HK-2 (cell line): ENCODE results near the gene SPTBN4.
"Not testable (repeated sequence)": the region's sequence is repeated elsewhere in the genome, so short reads cannot be mapped to it uniquely, and the experiment has no call there.

Source experiments
- DNase-seq: peaks from one replicate; pipeline ENCODE4 v3.0.0-alpha.2; 2018; ENCODE audit not compliant: unreplicated experiment

The SPTBN4 gene

DNA sequence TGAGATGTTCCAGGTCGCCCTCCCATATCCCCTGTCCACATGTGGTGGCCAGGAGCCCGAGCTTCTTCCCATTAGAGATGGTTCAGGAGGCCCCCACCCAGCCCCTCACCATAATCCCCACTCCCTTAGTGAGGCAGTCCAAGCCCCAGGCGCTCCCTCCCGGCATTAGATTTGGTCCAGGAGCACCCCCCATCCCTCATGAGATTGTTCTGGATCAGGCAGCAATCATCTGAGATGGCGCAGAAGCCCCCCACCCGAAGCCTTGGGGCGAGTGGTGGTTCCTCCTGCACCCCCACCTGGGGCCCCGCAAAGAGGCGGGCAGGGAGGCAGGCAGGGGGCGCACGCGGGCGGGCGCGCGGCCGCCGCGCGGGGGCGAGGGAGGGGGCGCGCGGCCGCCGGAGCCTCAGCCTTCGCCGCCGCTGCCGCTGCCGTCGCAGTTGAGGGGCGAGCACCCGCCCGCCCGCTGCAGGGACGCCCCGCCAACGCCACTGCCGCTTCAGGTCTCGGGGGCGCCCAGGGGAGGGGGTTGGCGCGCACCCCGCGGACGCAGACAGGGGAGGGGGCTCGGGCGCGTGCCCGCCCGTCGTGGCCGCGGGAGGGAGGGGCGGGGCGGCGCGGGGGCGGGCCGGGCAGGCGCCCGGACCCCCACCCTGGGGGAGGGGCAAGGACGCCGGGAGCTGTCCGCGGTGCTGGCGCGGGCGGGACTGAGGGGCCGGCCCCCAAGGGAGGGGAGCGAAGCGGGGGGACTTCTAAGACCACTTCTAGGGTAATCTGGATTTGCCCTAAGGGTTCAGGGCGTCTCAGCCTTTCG lies 63.5 kb downstream of the SPTBN4 start:
- no peak for DNase-seq

DNA sequence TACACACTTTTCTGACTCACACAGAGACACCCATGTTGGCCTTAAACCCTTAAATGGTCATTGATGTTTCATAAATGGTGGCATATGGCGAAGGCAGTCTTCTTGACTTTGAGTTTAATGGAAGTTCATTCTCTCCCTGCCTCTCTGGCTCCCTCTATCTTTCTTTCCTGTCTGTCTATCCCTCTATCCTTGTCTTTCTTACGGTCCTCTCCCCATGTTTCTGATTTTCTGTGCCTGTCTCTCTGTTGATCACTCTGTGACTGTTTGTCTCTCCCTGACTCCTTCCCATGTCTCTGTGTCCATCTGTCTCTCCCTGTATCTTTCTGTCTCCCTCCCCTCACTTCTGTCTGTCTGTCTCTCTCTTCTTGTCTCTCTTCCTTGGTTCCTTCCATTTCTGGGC lies 66.7 kb downstream of the SPTBN4 start:
- DNase-seq, result no peak

DNA sequence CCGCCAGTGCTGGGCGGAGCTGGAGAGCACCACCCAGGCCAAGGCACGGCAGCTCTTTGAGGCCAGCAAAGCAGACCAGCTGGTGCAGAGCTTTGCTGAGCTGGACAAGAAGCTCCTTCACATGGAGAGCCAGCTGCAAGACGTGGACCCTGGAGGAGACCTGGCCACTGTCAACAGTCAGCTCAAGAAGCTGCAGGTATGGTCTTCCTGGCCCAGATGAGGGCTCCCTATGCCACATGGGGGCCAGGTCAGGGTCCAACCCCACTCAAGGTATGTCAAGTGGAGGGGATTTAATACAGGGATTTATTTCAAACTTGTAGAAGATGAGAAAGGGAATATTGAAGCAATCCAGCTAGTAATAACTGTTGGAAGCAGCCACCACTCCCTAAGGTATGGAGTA lies 67.3 kb downstream of the SPTBN4 start:
- DNase-seq, result no peak

- no peak for DNase-seq
Measured at GRCh38 chr19:40539070-40539469, 72.3 kb downstream of the SPTBN4 start.

GRCh38 chr19:40542202-40542859 lies 75.5 kb downstream of the SPTBN4 start:
- DNase-seq, result no peak

GRCh38 chr19:40543029-40543597 lies 76.3 kb downstream of the SPTBN4 start:
- no peak for DNase-seq

DNA sequence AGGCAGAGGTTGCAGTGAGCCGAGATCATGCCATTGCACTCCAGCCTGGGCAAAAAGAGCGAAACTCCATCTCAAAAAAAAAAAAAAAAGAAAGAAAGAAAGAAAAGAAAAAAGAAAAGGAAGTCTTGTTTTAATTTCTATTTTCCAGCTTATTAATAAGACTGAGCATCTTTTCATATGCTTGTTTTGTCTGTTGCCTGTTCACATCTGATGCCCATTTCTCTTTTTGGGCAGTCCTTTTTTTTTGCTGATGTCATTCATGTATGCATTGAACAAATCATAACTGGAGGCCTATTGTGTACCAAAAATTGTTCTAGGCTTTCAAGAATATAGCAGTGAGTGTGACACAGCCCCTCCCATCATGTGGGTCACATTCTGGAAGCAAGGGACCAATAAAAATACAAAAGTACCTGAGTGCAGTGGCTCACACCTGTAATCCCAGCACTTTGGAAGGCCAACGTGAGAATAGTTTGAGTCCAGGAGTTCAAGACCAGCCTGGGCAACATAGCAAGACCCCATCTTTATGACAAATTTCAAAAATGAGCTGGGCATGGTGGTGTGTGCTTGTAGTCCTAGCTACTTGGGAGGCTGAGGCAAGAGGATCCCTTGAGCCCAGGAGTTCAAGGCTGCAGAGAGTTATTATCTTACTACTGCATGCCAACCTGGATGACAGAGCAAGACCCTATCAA lies 79.5 kb downstream of the SPTBN4 start:
- DNase-seq, result not testable (repeated sequence)

DNA sequence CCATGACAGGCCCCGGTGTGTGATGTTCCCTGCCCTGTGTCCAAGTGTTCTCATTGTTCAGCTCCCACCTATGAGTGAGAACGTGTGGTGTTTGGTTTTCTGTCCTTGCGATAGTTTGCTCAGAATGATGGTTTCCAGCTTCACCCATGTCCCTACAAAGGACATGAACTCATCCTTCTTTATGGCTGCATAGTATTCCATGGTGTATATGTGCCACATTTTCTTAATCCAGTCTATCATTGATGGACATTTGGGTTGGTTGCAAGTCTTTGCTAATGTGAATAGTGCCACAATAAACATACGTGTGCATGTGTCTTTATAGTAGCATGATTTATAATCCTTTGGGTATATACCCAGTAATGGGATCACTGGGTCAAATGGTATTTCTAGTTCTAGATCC lies 80.4 kb downstream of the SPTBN4 start:
- not testable (repeated sequence) for DNase-seq

DNA sequence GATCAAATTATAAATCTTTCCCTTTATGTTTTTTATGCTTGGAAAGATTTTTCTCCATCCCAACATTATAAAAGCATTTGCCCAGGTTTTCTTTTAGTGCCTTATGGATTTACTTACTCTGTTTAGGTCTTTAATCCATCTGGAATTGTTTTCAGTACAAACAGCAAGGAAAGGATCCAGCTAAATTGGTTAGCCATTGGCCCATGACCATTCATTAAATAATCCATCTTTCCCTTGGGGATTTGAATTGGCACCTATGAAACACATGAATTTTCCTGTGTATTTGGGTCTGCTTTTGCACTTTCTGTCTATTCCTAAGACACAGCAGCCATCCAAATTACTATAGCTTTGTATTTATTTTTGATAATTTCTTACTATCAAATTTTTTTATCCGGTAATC lies 81.0 kb downstream of the SPTBN4 start:
- no peak for DNase-seq

- DNase-seq, result peak; percentile 76
Measured at GRCh38 chr19:40549007-40549708, 82.4 kb downstream of the SPTBN4 start.

GRCh38 chr19:40550951-40551350 lies 84.2 kb downstream of the SPTBN4 start:
- no peak for DNase-seq

DNA sequence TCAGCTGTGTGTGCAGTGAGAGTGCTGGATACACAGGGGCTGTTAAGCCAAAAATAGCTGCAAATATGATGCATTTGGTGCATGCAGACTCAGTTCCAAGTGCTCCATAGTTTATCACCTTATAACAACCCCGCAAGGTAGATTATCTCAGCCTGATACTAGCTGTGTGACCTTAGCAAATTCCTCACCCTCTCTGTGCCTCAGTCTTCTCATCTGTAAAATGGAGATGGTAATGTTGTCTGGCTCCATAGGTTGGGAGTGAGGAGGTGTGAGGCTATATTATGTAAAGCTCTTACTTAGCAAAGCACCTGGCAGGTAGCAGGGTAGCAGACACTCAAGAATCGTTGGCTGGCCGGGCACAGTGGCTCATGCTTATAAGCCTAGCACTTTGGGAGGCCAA lies 86.0 kb downstream of the SPTBN4 start:
- DNase-seq, result no peak

DNA sequence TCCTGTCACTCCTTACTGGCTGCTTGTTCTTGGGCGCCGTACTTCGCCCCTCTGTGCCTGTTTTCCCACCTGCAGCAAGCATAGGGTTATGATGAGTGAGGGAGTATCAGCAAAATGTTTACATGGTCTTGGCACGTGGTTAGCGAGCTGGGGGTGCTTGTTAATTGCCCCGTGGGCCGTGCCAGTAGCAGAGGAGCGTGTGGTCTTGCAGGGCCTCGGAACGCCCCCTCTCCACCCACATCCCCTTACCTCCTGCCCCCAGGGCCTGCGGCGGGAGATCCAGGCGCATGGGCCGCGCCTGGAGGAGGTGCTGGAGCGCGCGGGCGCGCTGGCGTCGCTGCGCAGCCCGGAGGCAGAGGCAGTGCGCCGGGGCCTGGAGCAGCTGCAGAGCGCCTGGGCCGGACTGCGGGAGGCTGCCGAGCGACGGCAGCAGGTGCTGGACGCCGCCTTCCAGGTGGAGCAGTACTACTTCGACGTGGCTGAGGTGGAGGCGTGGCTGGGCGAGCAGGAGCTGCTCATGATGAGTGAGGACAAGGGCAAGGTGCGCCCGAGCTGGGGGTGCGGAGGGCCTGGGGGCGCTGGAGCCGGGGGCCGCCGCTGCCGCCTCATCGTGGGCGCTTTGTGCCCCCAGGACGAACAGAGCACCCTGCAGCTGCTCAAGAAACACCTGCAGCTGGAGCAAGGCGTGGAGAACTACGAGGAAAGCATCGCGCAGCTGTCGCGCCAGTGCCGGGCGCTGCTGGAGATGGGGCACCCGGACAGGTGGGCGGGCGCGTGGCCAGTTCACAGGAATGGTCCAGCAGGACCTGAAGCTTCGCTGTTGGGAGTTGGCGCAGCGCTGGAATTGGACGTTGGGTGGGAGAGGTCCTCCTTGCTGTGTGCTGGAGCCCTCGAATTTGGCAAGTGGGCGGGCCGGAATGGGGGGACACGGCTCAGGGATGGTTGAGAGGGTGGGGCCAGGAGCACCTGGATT lies 87.4 kb downstream of the SPTBN4 start:
- DNase-seq, result no peak

GRCh38 chr19:40555978-40556689 lies 89.3 kb downstream of the SPTBN4 start:
- no peak for DNase-seq

DNA sequence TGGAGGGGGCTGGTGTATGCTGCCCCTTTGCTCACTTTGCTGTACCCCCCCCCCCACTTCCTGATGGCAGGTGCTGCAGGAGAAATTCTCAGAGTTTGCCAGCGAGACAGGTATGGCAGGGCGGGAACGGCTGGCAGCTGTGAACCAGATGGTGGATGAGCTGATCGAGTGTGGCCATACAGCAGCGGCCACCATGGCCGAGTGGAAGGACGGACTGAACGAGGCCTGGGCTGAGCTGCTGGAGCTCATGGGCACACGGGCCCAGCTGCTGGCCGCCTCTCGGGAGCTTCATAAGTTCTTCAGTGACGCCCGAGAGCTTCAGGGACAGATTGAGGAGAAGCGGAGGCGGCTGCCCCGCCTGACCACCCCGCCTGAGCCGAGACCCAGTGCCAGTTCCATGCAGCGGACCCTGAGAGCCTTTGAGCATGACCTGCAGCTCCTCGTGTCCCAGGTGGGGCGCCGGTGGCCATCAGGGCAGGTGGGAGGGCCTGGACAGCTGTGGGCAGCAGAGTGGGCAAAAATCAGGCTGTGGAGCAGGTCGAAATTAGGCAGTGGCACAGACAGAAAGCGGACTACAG lies 90.2 kb downstream of the SPTBN4 start:
- no peak for DNase-seq

GRCh38 chr19:40559394-40559793 lies 92.6 kb downstream of the SPTBN4 start:
- DNase-seq, result no peak

GRCh38 chr19:40560092-40560507 lies 93.3 kb downstream of the SPTBN4 start:
- DNase-seq, result no peak

DNA sequence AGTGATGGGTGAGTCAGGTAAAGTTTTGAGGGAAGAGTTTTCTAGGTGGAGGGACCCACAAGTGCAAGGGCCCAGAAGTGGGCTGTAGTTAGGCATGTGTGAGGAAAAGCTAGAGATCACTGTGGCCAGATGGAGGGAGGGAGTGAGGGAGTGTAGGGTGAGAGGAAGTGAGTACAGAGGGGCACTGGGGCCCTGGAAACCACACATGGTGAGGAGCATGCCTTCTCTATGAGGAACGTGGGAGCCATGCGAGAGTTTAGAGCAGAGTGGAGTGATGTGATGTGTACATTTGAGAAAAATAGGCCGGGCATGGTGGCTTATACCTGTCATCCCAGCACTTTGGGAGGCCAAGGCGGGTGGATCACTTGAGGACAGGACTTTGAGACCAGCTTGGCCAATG lies 95.1 kb downstream of the SPTBN4 start:
- no peak for DNase-seq

DNA sequence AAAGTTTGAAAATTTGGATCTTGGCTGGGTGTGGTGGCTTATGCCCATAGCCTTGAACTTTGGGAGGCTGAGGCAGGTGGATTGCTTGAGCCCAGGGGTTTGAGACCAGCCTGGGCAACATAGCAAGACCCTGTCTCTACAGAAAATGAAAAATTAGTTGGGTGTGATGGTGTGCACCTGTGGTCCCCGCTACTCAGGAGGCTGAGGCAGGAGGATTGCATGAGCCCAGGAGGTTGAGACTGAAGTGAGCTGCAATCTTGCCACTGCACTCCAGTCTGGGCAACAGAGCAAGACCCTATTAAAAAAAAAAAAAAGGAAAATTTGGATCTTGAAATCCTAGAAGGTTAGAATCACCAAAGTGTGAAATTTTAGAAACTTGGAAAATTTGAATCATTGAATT lies 97.7 kb downstream of the SPTBN4 start:
- not testable (repeated sequence) for DNase-seq

- DNase-seq, result no peak
Measured at GRCh38 chr19:40565355-40565754, 98.6 kb downstream of the SPTBN4 start.
